ENCODE results near the gene EVL. TPM values are rescaled to one million over a fixed set of nuclear protein-coding genes. Genes with fewer than 3 reads are reported as not detected.

The EVL gene
- total RNA-seq, 2 experiments from 2014 or later, result 171 to 175 TPM

DNA sequence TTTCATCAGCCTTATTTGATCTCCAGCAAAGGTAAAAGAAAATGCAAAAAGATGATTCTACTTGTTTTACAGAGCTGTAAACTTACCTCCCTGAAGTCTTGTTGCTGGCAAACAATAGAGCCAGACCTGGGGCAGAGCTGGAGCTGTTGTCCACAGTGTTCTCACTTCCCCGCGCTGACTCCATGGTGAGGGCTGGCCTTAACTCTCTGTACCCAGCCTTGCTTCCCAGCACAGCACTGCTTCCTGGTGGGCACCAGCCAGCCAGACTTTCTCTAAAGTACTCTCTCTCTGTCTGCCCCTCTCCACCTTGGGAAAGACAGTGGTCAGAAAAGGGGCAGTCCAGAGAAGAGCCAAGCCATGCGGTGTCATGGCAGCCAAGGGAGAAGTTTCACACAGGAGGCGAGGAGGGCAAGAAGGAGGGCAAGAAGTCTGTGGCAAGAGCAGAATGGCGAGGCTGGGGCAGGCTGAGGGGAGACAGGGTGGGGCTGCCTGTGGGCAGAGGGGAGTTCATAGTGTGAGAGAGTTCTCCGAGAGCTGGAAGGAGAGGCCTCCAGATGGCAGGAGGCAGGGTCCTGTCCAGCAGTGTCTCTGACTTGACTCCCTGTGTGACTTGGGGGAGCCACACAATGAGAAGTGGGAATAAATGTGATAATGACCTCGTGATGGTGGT is 9.3 kb downstream of the EVL start:
- ChIA-PET CTCF (interaction anchor here (1.4 to 19.4 kb wide), 4 partner anchors 9 to 30 kb away, joined by 6 to 399 read pairs (median 90); partner anchors contain the start of gene EVL), POLR2A (interaction anchor here (0.6 to 9.0 kb wide), 4 partner anchors 7 to 30 kb away, joined by 3 to 111 read pairs (median 9); partner anchors contain the start of gene EVL)

DNA sequence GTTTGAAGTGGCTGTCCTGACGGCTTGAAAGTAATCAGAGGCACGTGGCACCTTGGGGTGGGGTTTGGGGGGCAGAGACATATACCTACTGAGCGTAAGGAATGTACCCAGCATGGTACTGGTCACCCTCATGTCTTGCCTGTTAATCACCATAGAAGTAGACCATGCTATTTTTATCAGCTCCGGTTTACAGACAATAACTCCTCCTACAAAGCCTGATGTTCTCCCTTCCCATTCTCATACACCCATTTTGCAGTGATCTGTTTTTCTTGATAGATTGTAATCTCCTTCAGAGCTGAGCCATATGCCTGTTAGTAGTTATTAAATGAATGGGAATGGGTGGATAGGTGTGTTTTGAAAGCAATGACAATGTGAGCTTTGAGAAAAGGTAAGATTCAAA is 10.5 kb downstream of the EVL start:
- POLR2A ChIA-PET, result interaction anchor here (0.7 to 9.0 kb wide), 3 partner anchors 8 to 28 kb away, joined by 3 to 111 read pairs (median 3); partner anchors contain the start of gene EVL
- CTCF ChIA-PET, result interaction anchor here (1.0 to 19.4 kb wide), 5 partner anchors 10 to 29 kb away, joined by 3 to 399 read pairs (median 14); partner anchors contain the start of gene EVL

DNA sequence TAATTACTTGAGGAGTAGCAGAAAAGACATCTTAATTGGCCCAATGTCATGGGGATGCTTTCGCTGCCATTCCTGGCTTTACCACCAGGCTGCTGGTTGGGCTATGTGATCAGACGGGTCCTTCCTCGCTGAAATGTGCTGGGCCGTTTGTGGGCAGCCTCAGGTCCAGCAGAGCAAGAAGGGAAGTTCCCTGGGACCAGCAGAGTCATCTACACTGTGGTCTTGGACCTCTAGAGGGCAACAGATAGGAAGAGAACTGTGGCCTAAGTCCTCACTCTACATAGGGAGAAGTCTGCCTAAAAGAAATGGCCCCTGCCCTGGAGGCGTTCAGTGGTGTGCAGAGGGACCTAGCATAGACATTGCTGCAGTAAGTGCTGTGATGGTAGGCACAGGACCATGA is 10.9 kb downstream of the EVL start:
- CTCF ChIA-PET, result interaction anchor here (1.0 to 19.4 kb wide), 7 partner anchors 10 to 117 kb away, joined by 3 to 399 read pairs (median 6); partner anchors contain the start of gene EVL

DNA sequence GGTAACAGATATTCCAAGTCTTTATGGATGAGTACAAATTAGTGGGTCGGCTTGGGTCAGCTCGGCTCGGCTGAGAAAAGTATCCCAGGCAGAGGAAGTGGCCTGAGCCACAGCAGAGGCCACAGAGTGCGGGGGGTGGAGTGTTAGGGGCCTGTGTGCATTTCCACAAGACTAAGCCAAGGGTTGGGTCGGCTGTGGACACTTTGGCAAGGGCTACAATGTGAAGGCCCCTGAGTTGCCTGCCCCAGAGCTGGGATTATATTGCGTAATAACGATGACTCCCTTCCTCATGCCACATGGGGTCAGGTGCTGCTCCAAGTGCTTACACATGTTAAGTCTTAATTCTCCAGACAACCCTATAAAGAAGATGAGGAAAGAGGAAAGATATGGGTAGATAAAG is 11.4 kb downstream of the EVL start:
- ChIA-PET POLR2A (interaction anchor here (9.0 kb wide), 1 partner anchor 9 kb away, joined by 111 read pairs; the partner anchor contains the start of gene EVL), CTCF (interaction anchor here (1.0 to 19.4 kb wide), 6 partner anchors 10 to 117 kb away, joined by 3 to 399 read pairs (median 6); partner anchors contain the start of gene EVL)

More for the DNA sequence above, 10.9 kb downstream of the EVL start:
- POLR2A ChIA-PET, result interaction anchor here (0.7 to 9.0 kb wide), 3 partner anchors 9 to 27 kb away, joined by 3 to 111 read pairs (median 3); partner anchors contain the start of gene EVL

DNA sequence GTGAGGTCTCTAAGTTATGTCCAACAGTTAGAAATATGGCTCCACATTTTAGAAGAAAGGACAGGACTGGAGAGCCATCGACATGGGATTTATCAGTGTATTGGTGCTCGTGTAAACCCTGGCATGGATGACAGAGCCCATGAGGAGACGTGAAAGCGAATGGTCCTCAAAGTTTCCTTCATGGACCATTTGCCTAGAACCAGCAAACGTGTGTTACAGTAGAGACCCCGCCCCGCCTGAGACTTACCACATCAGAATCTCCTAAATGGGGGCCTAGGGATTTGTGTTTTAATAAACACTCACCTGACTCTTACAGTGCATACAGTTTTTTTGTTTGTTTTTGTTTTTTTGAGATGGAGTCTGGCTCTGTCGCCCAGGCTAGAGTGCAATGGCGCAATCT is 12.2 kb downstream of the EVL start:
- ChIA-PET POLR2A (interaction anchor here (9.0 kb wide), 1 partner anchor 10 kb away, joined by 111 read pairs; the partner anchor contains the start of gene EVL), CTCF (interaction anchor here (1.0 to 19.4 kb wide), 5 partner anchors 9 to 27 kb away, joined by 3 to 399 read pairs (median 6); partner anchors contain the start of gene EVL)

DNA sequence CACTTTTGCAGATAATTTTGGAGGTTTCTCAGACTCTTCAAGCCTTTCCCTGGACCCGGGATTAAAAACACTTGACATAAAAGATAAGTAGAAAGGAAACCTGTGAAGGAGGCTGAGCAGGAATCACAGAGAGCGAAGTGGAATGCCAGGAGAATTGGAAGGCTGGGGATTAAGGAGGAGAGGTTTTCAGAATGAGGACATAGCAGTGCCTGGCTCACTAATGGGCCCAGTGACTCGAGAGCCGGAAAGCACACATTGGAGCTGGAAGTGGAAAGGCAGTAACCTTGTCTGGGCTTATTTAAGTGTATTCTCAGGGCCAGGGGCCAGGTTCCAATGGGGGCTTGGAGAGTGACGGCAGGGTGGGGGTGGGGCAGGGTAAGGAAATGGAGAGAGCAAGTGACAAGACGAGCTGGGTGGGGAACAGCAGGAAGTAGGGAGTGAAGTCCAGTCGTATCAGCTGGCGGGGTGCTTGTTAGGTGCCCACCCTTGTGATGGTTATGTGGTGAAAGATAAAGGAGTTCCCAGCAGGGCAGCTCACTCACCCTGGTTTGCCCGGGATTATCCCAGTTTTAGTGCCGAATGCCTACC is 13.1 kb downstream of the EVL start:
- ChIA-PET CTCF (interaction anchor here (1.6 to 19.4 kb wide), 3 partner anchors 8 to 26 kb away, joined by 3 to 399 read pairs (median 166); partner anchors contain the start of gene EVL), POLR2A (interaction anchor here (1.8 to 9.0 kb wide), 3 partner anchors 11 to 29 kb away, joined by 11 to 111 read pairs (median 24); partner anchors contain the start of gene EVL)

DNA sequence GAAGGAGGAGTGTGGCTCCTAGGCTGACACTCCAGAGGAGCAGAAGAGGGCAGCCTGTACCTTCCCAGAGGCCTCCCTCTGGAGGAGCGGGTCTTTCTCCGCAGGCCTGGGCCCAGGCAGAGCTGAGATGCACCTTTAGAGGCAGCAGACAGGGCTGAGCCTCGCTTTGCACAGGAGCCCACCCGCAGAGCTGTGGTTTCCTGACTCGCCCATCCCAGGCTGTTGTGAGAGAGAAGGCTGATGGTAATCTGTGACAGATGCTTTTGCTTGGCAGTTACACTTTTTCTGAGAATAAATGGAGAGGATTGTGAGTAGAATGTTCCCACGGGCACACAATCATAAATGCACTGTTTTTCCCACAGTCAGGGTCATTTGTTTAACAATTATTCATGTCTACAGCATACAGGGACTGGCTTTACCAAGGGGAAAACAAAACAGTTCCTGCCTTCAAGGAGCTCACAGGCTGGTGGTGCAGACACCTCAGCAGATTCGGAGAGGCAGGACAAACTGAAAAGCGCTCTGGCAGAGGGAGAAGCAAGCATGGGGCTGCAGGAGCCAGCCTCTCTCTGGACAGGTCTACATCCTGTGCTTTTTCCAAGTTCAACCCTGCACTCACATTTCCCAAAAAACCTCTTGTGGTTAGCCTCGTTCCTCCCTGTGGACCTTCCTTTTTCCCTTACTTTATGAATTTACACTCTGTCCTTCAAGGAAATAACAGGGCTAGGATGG is 13.9 kb downstream of the EVL start:
- ChIA-PET CTCF (interaction anchor here (1.6 to 19.4 kb wide), 5 partner anchors 8 to 114 kb away, joined by 3 to 399 read pairs (median 8); partner anchors contain the start of gene EVL), POLR2A (interaction anchor here (0.6 to 9.0 kb wide), 5 partner anchors 12 to 114 kb away, joined by 3 to 111 read pairs (median 11); partner anchors contain the start of gene EVL)

DNA sequence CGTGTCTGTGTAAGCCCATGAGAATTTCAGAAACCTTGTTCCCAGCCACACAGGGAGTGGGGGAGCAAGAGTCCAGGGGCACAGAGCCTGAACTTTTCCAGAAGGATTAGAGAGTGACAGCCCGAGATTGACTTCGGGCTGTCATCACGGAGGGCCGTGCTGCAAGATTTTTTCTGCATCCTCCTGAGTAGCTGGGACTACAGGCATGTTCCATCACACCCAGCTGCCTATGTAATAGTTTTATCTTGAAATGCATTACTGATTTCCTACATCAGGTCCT is 14.4 kb downstream of the EVL start:
- ChIA-PET CTCF (interaction anchor here (1.7 to 19.4 kb wide), 4 partner anchors 9 to 113 kb away, joined by 7 to 399 read pairs (median 87); partner anchors contain the start of gene EVL), POLR2A (interaction anchor here (0.6 to 9.0 kb wide), 6 partner anchors 12 to 113 kb away, joined by 3 to 111 read pairs (median 7); partner anchors contain the start of gene EVL)

DNA sequence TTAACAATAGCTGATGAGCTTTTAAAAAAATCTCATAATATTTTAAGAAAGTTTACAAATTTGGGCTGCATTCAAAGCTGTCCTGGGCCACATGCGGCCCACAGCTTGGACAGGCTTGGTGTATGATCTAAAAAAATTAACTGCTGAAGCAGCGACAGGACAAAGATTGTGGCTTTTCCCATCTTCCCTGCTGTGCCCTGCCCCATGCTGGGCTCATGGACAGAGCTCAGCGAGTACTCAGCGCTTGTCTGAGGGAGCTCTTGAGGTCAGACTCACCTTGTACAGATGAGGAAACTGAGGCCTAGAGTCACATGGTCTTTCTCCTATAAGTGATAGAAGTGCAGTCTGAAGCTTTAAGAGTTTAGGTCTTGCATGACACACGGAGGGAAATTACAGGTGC is 15.0 kb downstream of the EVL start:
- ChIA-PET POLR2A (interaction anchor here (0.7 to 9.0 kb wide), 4 partner anchors 13 to 27 kb away, joined by 3 to 111 read pairs (median 14); partner anchors contain the start of gene EVL), CTCF (interaction anchor here (1.7 to 19.4 kb wide), 4 partner anchors 9 to 113 kb away, joined by 7 to 399 read pairs (median 87); partner anchors contain the start of gene EVL)

DNA sequence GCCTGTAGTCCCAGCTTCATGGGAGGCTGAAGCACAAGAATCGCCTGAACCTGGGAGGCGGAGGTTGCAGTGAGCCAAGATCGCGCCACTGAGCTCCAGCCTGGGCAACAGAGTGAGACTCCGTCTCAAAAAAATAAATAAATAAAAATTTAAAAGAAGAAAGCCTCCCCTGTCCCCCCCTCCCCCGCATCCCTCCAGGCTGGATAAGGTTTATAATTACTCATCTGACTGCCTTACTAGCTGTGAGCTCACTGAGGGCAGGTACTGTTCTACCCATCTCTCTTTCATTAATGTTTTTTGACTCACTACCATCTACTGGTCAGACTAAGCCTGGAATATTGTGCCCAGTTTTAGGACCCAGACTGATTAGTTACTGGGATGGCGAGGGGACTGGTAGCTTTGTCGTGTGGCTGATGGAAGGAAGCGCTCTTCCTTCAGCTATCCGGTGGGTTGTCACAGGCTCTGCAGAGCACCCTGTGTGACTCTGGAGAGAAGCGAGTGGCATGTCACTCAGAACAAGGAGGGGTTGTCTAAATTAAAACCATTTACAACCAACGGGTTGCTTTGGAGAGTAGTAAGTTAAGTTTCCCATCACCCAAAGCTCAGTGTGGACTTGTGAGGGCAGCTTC is 16.9 kb downstream of the EVL start:
- ChIA-PET POLR2A (interaction anchor here (0.6 to 9.0 kb wide), 8 partner anchors 8 to 111 kb away, joined by 3 to 111 read pairs (median 8); partner anchors contain the start of gene EVL), CTCF (interaction anchor here (1.0 to 19.4 kb wide), 5 partner anchors 9 to 110 kb away, joined by 3 to 399 read pairs (median 6); partner anchors contain the start of gene EVL)

DNA sequence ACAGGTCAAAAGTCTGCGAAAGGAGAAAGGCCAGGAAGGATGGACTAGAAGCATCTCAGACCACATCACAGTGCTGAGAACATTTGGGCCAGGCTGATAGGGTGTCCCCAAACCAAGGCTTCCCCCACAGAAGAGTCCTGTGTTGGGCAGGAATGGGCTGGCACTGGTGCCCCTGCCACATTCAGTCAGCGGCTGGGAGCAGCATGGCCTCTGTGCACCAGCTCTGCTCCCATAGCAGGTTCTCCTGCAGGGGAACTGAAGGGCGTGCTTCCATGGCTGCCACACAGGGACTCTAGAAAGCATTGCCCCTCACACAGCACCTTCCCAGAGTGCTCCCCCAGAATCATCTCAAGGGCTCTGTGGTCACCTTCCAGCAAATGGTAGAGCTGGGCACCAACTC is 17.5 kb downstream of the EVL start:
- POLR2A ChIA-PET, result interaction anchor here (0.8 to 9.0 kb wide), 5 partner anchors 8 to 111 kb away, joined by 3 to 111 read pairs (median 7); partner anchors contain the start of gene EVL
- CTCF ChIA-PET, result interaction anchor here (1.0 to 19.4 kb wide), 4 partner anchors 8 to 22 kb away, joined by 6 to 399 read pairs (median 86); partner anchors contain the start of gene EVL

DNA sequence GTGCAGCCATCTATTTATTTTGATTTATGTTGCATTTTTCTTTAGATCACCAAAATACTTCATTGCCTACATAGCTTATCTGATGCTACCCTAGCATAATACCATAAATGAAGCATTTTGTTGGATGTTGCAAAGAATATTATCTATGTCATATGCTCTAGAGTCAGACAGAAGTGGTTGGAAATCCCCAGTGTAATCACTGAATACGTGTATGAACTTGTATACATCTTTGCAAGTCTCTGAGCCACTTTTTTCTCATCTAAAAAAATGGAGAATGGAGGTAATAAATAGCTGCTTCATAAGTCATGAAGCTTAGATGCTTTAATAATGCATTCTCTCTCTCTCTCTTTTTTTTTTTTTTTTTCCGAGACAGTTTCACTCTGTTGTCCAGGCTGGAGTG is 18.5 kb downstream of the EVL start:
- ChIA-PET POLR2A (no interaction called here), CTCF (interaction anchor here (0.6 to 19.4 kb wide), 4 partner anchors 13 to 137 kb away, joined by 3 to 399 read pairs (median 84); partner anchors contain the start of gene EVL)

DNA sequence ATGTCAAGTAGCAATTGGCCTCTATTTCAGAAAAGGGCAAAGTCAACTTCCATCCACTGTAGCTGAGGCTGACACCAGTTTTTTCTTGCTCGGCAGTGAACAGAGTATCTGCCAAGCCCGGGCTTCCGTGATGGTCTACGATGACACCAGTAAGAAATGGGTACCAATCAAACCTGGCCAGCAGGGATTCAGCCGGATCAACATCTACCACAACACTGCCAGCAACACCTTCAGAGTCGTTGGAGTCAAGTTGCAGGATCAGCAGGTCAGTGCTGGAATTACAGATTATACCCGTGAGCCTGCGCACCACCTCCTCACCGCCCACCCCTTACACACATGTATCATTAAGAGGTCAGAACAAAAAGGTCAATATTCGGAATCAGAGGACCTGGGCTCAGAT is 19.4 kb downstream of the EVL start:
- POLR2A ChIA-PET, result no interaction called here
- CTCF ChIA-PET, result interaction anchor here (16.8 to 19.4 kb wide), 2 partner anchors 14 to 20 kb away, joined by 166 to 399 read pairs; partner anchors contain the start of gene EVL

DNA sequence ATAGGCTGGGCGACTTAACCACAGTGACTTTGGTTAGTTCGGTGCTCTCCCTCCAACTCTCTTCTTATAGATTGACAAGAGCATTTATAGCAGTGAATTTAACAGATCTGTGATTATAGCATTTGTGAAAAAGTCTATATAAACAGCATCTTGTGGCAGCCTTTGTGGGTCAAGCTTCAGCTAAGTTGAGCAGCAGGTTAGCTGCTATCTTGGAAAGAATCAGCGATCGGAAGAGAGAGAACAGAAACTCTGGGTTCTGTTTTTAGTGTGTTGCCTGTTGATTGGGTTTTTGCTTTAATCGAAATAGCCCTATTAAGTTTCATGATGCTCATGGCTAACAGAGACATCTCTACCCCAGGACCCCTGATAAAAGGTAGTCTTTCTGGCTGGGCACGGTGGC is 20.2 kb downstream of the EVL start:
- CTCF ChIA-PET, result interaction anchor here (16.8 to 19.4 kb wide), 2 partner anchors 15 to 19 kb away, joined by 166 to 399 read pairs; partner anchors contain the start of gene EVL
- POLR2A ChIA-PET, result no interaction called here

DNA sequence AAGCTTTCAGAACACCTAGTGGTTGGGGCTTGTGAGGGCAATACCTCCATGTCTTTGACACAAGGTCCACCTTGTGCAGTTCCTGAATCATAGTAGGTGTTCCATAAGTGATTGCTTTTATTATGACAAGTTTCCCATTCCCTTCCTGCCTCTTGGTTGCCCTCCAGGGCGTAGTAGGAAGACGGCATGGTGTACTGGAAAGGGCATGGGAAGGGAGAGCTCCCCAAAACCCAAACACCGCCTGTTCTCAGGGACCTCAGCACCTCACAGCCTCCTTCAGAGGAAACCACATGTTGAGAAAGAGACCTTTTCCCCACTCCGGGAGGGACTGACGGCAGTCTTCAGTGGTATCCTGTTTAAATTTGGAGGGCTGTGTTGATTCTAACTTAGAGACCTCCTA is 21.1 kb downstream of the EVL start:
- POLR2A ChIA-PET, result no interaction called here
- CTCF ChIA-PET, result interaction anchor here (16.8 to 19.4 kb wide), 2 partner anchors 16 to 18 kb away, joined by 166 to 399 read pairs; partner anchors contain the start of gene EVL

DNA sequence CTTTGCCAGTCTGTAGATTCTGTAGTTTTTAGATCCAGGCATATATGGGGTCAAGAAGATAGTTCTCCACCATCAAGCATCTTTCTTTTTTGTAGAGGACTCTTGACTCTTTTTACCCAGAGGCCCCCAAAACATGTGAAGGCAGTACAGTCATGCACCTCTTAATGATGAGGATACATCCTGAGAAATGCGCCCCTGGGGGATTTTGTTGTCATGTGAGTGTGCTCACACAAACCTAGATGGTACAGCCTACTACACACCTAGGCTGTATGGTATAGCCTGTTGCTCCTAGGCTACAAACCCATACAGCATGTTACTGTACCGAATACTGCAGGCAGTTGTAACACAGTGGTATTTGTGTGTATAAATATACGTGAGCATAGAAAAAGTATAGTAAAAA is 23.0 kb downstream of the EVL start:
- CTCF ChIA-PET, result interaction anchor here (1.9 to 16.8 kb wide), 2 partner anchors 17 to 20 kb away, joined by 9 to 166 read pairs; partner anchors contain the start of gene EVL
- POLR2A ChIA-PET, result no interaction called here

DNA sequence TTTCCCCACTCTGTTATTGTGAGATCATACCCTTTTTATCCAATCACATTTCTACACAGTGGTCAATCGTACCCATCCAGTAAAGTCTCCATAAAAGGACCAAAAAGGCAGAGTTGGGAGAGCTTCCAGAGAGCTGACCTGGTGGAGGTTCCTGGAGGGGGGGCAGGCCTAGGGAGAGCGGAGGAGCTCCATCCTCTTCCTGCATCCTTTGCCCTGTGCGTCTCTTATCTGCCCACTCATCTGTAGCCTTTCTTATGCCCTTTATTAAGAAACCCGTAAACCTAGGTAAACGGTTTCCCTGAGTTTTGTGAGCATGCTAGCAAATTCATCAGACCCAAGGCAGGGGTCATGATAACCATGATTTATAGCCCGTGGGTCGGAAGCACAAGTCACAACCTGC is 26.2 kb downstream of the EVL start:
- CTCF ChIA-PET, result interaction anchor here (1.1 to 16.8 kb wide), 5 partner anchors 9 to 21 kb away, joined by 4 to 166 read pairs (median 6); partner anchors contain the start of gene EVL
- POLR2A ChIA-PET, result interaction anchor here (0.5 to 1.1 kb wide), 3 partner anchors 9 to 108 kb away, joined by 3 to 7 read pairs (median 3); no protein-coding TSS in a partner anchor

Data from activated CD8-positive, alpha-beta memory T cell treated with anti-CD3 and anti-CD28 coated beads for 36 hours (primary cell).